Astrocyte (in vitro differentiated cells and primary cell): ENCODE measurements around the gene GRIK3. TPM values are rescaled to one million over a fixed set of nuclear protein-coding genes. Genes with fewer than 3 reads are reported as not detected.

Experiments
- DNase-seq: peaks from one replicate; pipeline ENCODE4 v3.0.0-alpha.2; 2010; ENCODE audit warnings: low read depth
- FAIRE-seq: peaks from 2 replicates; lab custom pipeline; 2011; peaks lifted over from hg19 to GRCh38; lab: Jason Lieb, UNC
- H2AFZ ChIP-seq: 2 replicates; pipeline ENCODE4 v1.6.0; 2012; ENCODE audit warnings: low read depth, low read length, inconsistent platforms
- H3K27ac ChIP-seq: 2 replicates; pipeline ENCODE4 v1.5.1; 2011; ENCODE audit warnings: low read depth, low read length, inconsistent platforms
- H3K27me3 ChIP-seq: 2 replicates; pipeline ENCODE4 v1.6.0; 2011; ENCODE audit warnings: low read length, inconsistent platforms; ENCODE audit not compliant: insufficient read depth
- H3K36me3 ChIP-seq: 2 replicates; pipeline ENCODE4 v1.5.1; 2011; ENCODE audit warnings: low read length, inconsistent platforms; ENCODE audit not compliant: insufficient read depth
- H3K4me1 ChIP-seq: 2 replicates; pipeline ENCODE4 v1.5.1; 2011; ENCODE audit warnings: low read length, inconsistent platforms; ENCODE audit not compliant: insufficient read depth
- H3K4me2 ChIP-seq: 2 replicates; pipeline ENCODE4 v1.6.0; 2012; ENCODE audit warnings: low read length, inconsistent platforms
- H3K4me3 ChIP-seq: 2 replicates; pipeline ENCODE4 v1.5.1; 2011; ENCODE audit warnings: low read depth, mild to moderate bottlenecking, low read length, inconsistent platforms; ENCODE audit not compliant: insufficient read depth
- H3K79me2 ChIP-seq: 2 replicates; pipeline ENCODE4 v1.6.0; 2012; ENCODE audit warnings: mild to moderate bottlenecking, low read length, inconsistent platforms; ENCODE audit not compliant: insufficient read depth
- H3K9ac ChIP-seq: 2 replicates; pipeline ENCODE4 v1.6.0; 2012; ENCODE audit warnings: mild to moderate bottlenecking, low read length, inconsistent platforms
- H3K9me3 ChIP-seq: 2 replicates; pipeline ENCODE4 v1.5.1; 2012; ENCODE audit warnings: low read depth, mild to moderate bottlenecking, low read length, inconsistent platforms; ENCODE audit not compliant: insufficient read depth
- H4K20me1 ChIP-seq: 2 replicates; pipeline ENCODE4 v1.6.0; 2012; ENCODE audit warnings: low read length, inconsistent platforms; ENCODE audit not compliant: insufficient read depth
- H3K27ac Mint-ChIP-seq: one replicate; pipeline ENCODE4 v1.8.0; 2021; ENCODE audit warnings: mild to moderate bottlenecking, mixed read lengths; ENCODE audit not compliant: unreplicated experiment
- H3K27me3 Mint-ChIP-seq: one replicate; pipeline ENCODE4 v1.8.0; 2021; ENCODE audit warnings: low read depth, mixed read lengths; ENCODE audit not compliant: unreplicated experiment
- H3K36me3 Mint-ChIP-seq: one replicate; pipeline ENCODE4 v1.8.0; 2021; ENCODE audit warnings: low read depth, mixed read lengths; ENCODE audit not compliant: unreplicated experiment
- H3K4me1 Mint-ChIP-seq: one replicate; pipeline ENCODE4 v1.8.0; 2021; ENCODE audit warnings: low read depth, mixed read lengths; ENCODE audit not compliant: unreplicated experiment
- H3K4me3 Mint-ChIP-seq: one replicate; pipeline ENCODE4 v1.8.0; 2021; ENCODE audit warnings: mild to moderate bottlenecking, moderate library complexity, mixed read lengths; ENCODE audit not compliant: unreplicated experiment
- H3K9me3 Mint-ChIP-seq: one replicate; pipeline ENCODE4 v1.8.0; 2021; ENCODE audit warnings: mild to moderate bottlenecking, mixed read lengths; ENCODE audit not compliant: unreplicated experiment
- CTCF ChIP-seq: IDR thresholded peaks from 2 replicates; pipeline ENCODE4 v1.5.1; 2011; ENCODE audit warnings: low read depth, mild to moderate bottlenecking, inconsistent platforms, low read length, moderate library complexity; ENCODE audit not compliant: insufficient read depth
- EZH2 ChIP-seq: IDR thresholded peaks from 2 replicates; pipeline ENCODE4 v1.6.1; 2012; ENCODE audit warnings: mild to moderate bottlenecking, low read length, inconsistent platforms; ENCODE audit not compliant: insufficient read depth
- total RNA-seq: library from RNA; stranded (reverse); gene quantifications from 2 replicates; pipeline ENCODE4 v1.2.1, GENCODE V29; 2021

GRIK3 gene
- total RNA-seq, 1 donor from 2014 or later, result 0.16 TPM

- no peak overlapping the region for H3K27ac Mint-ChIP-seq
- no peak overlapping the region for H3K4me2 ChIP-seq
- H3K36me3 Mint-ChIP-seq, result no peaks in the 10 kb centered on the region
- no peak overlapping the region for H3K9ac ChIP-seq
- TF ChIP-seq EZH2 (no peak), CTCF (no peak)
- DNase-seq (no peak), FAIRE-seq (no peak)
- peaks cover 88% of the 10 kb centered on the region for H3K27me3 Mint-ChIP-seq
- H3K4me3 ChIP-seq, result no peak overlapping the region
- H3K79me2 ChIP-seq, result no peaks in the 10 kb centered on the region
- H3K4me1 ChIP-seq, result no peaks in the 10 kb centered on the region
- no peak overlapping the region for H3K4me3 Mint-ChIP-seq
- H3K9me3 Mint-ChIP-seq, result no peaks in the 10 kb centered on the region
- peaks cover 3% of the 10 kb centered on the region for H3K27me3 ChIP-seq
- H2AFZ ChIP-seq, result no peak overlapping the region
- H4K20me1 ChIP-seq, result no peaks in the 10 kb centered on the region
- no peaks in the 10 kb centered on the region for H3K9me3 ChIP-seq
- H3K27ac ChIP-seq, result no peak overlapping the region
- no peaks in the 10 kb centered on the region for H3K36me3 ChIP-seq
- no peaks in the 10 kb centered on the region for H3K4me1 Mint-ChIP-seq
These were observed 8.2 kb upstream of the GRIK3 start for GRCh38 chr1:37042506-37042905.

GRCh38 chr1:37041483-37041882, 7.2 kb upstream of the GRIK3 start:
- no peaks in the 10 kb centered on the region for H3K4me1 Mint-ChIP-seq
- DNase-seq, result no peak
- Histone ChIP-seq H4K20me1 (no peaks in the 10 kb centered on the region), H3K9me3 (no peaks in the 10 kb centered on the region), H3K79me2 (no peaks in the 10 kb centered on the region), H3K4me3 (no peak overlapping the region), H3K27ac (no peak overlapping the region), H2AFZ (no peak overlapping the region), H3K9ac (no peak overlapping the region), H3K27me3 (peaks cover 6% of the 10 kb centered on the region), H3K4me2 (no peak overlapping the region), H3K36me3 (no peaks in the 10 kb centered on the region), H3K4me1 (no peaks in the 10 kb centered on the region)
- TF ChIP-seq CTCF (no peak), EZH2 (no peak)
- no peak overlapping the region for H3K27ac Mint-ChIP-seq
- H3K36me3 Mint-ChIP-seq, result no peaks in the 10 kb centered on the region
- H3K9me3 Mint-ChIP-seq, result no peaks in the 10 kb centered on the region
- H3K27me3 Mint-ChIP-seq, result peaks cover 85% of the 10 kb centered on the region
- H3K4me3 Mint-ChIP-seq, result no peak overlapping the region
- FAIRE-seq, result no peak

- no peaks in the 10 kb centered on the region for H3K9me3 Mint-ChIP-seq
- H3K4me2 ChIP-seq, result no peak overlapping the region
- TF ChIP-seq EZH2 (no peak), CTCF (no peak)
- no peak overlapping the region for H3K4me3 Mint-ChIP-seq
- FAIRE-seq (no peak), DNase-seq (no peak)
- peaks cover 13% of the 10 kb centered on the region for H3K27me3 ChIP-seq
- H2AFZ ChIP-seq, result no peak overlapping the region
- no peaks in the 10 kb centered on the region for H3K36me3 ChIP-seq
- no peaks in the 10 kb centered on the region for H3K79me2 ChIP-seq
- no peak overlapping the region for H3K27ac ChIP-seq
- H3K36me3 Mint-ChIP-seq, result no peaks in the 10 kb centered on the region
- peaks cover 85% of the 10 kb centered on the region for H3K27me3 Mint-ChIP-seq
- no peaks in the 10 kb centered on the region for H3K4me1 ChIP-seq
- H4K20me1 ChIP-seq, result no peaks in the 10 kb centered on the region
- H3K27ac Mint-ChIP-seq, result no peak overlapping the region
- no peak overlapping the region for H3K9ac ChIP-seq
- peaks cover 4% of the 10 kb centered on the region for H3K4me1 Mint-ChIP-seq
- no peaks in the 10 kb centered on the region for H3K9me3 ChIP-seq
- H3K4me3 ChIP-seq, result no peak overlapping the region
These were observed 6.5 kb upstream of the GRIK3 start for GRCh38 chr1:37040773-37041172.
